Measurements from ENCODE around the gene FPGT.

Gene FPGT

DNA sequence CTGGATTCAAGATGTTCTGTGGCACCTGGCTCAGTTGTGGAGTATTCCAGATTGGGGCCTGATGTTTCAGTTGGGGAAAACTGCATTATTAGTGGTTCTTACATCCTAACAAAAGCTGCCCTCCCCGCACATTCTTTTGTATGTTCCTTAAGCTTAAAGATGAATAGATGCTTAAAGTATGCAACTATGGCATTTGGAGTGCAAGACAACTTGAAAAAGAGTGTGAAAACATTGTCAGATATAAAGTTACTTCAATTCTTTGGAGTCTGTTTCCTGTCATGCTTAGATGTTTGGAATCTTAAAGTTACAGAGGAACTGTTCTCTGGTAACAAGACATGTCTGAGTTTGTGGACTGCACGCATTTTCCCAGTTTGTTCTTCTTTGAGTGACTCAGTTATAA is 7.2 kb downstream of the FPGT start:
- peaks cover 29% of the 10 kb centered on the region for H3K36me3 ChIP-seq (ENCODE audit: low read depth)
- TF ChIP-seq, protein P1, sequence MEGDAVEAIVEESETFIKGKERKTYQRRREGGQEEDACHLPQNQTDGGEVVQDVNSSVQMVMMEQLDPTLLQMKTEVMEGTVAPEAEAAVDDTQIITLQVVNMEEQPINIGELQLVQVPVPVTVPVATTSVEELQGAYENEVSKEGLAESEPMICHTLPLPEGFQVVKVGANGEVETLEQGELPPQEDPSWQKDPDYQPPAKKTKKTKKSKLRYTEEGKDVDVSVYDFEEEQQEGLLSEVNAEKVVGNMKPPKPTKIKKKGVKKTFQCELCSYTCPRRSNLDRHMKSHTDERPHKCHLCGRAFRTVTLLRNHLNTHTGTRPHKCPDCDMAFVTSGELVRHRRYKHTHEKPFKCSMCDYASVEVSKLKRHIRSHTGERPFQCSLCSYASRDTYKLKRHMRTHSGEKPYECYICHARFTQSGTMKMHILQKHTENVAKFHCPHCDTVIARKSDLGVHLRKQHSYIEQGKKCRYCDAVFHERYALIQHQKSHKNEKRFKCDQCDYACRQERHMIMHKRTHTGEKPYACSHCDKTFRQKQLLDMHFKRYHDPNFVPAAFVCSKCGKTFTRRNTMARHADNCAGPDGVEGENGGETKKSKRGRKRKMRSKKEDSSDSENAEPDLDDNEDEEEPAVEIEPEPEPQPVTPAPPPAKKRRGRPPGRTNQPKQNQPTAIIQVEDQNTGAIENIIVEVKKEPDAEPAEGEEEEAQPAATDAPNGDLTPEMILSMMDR (IDR thresholded peaks at IDR 0.05; ENCODE audit: poor library complexity, severe bottlenecking) = no peak
- no peaks in the 10 kb centered on the region for H3K9me3 ChIP-seq (ENCODE audit: severe bottlenecking)
- H3K27ac ChIP-seq (ENCODE audit: poor library complexity, severe bottlenecking) = no peak overlapping the region
- no peaks in the 10 kb centered on the region for H3K4me1 ChIP-seq (ENCODE audit: insufficient read depth, poor library complexity, severe bottlenecking)
- DNase-seq (ENCODE audit: low spot score) = no peak
- no peak overlapping the region for H3K4me3 ChIP-seq (ENCODE audit: severe bottlenecking)
- no peak for ATAC-seq (ENCODE audit: low read depth)
- no peaks in the 10 kb centered on the region for H3K27me3 ChIP-seq (ENCODE audit: insufficient read depth, poor library complexity, severe bottlenecking)

DNA sequence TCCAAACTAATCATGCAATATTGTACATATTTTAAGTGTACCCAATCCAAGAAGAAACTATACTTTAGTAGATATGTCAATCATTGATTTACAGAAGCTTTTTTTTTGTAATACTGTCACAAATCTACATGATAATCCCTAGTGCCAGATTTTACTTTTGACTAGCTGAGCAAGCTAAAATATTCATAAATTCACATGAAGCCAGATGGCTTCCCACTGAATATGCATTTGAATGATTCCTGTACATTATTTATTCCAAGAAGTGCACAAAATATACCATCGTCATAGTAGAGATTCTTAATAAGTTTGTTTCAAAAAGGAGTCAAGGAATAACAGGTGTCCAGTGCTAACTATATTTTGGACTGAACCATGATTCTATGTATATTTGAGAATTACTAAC is 17.2 kb downstream of the FPGT start:
- DNase-seq (ENCODE audit: low spot score) (no peak), ATAC-seq (ENCODE audit: low read depth) (no peak)
- TF ChIP-seq, protein P1 (IDR thresholded peaks at IDR 0.05; ENCODE audit: poor library complexity, severe bottlenecking) = no peak
- H3K27ac ChIP-seq (ENCODE audit: poor library complexity, severe bottlenecking) = no peak overlapping the region
- no peaks in the 10 kb centered on the region for H3K4me1 ChIP-seq (ENCODE audit: insufficient read depth, poor library complexity, severe bottlenecking)
- H3K27me3 ChIP-seq (ENCODE audit: insufficient read depth, poor library complexity, severe bottlenecking) = no peaks in the 10 kb centered on the region
- no peaks in the 10 kb centered on the region for H3K36me3 ChIP-seq (ENCODE audit: low read depth)
- no peak overlapping the region for H3K4me3 ChIP-seq (ENCODE audit: severe bottlenecking)
- H3K9me3 ChIP-seq (ENCODE audit: severe bottlenecking) = no peaks in the 10 kb centered on the region

DNA sequence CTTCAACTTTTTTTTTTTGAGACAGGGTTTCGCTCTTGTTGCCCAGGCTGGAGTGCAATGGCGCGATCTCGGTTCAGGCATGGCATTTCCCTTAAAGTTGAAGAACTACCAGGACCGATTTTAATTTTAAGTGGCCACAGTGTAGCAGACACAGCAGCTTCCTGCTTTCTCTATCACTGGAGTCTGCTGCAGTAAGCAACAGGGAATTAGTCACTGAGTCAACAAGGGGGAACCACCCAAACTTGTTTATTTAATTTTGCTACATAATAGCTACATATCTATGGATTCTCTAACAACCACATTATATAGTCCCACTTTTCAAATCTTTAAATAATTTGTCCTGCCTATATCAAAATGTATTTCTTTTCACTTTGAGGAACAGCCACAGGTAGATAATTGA is 24.7 kb downstream of the FPGT start:
- peak; percentile 63; the same call in 2 of the 3 replicates for ATAC-seq (ENCODE audit: low read depth)
- no peak for DNase-seq (ENCODE audit: low spot score)

DNA sequence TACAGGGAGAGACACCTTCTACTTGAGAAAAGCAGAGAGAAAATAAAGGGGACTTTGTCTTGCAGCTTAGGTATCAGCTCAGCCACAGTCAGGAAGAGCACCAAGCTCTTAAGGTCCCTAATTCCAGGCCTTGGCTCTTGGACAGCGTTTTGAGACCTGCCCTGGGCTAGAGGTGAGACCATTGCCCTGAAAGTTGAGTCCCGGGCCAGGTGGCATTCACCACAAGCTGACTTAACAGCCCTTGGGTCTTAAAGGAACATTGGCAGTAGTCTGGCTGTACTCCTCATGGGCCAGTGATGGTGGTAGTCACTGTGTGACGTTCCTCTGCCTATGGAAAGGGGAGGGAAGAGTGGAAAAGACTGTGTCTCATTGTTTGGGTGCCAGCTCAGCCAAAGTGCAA is 25.4 kb downstream of the FPGT start:
- TF ChIP-seq, protein P1 (IDR thresholded peaks at IDR 0.05; ENCODE audit: poor library complexity, severe bottlenecking) = no peak
- Histone ChIP-seq H3K4me1 (ENCODE audit: insufficient read depth, poor library complexity, severe bottlenecking) (no peaks in the 10 kb centered on the region), H3K27ac (ENCODE audit: poor library complexity, severe bottlenecking) (no peak overlapping the region), H3K9me3 (ENCODE audit: severe bottlenecking) (no peaks in the 10 kb centered on the region), H3K4me3 (ENCODE audit: severe bottlenecking) (no peak overlapping the region), H3K27me3 (ENCODE audit: insufficient read depth, poor library complexity, severe bottlenecking) (no peaks in the 10 kb centered on the region), H3K36me3 (ENCODE audit: low read depth) (no peaks in the 10 kb centered on the region)
- ATAC-seq (ENCODE audit: low read depth) = no peak
- no peak for DNase-seq (ENCODE audit: low spot score)

More for the DNA sequence above, 24.7 kb downstream of the FPGT start:
- TF ChIP-seq, protein P1 (IDR thresholded peaks at IDR 0.05; ENCODE audit: poor library complexity, severe bottlenecking) = no peak
- no peak overlapping the region for H3K27ac ChIP-seq (ENCODE audit: poor library complexity, severe bottlenecking)
- no peaks in the 10 kb centered on the region for H3K36me3 ChIP-seq (ENCODE audit: low read depth)
- H3K4me3 ChIP-seq (ENCODE audit: severe bottlenecking) = no peak overlapping the region
- H3K4me1 ChIP-seq (ENCODE audit: insufficient read depth, poor library complexity, severe bottlenecking) = no peaks in the 10 kb centered on the region
- no peaks in the 10 kb centered on the region for H3K9me3 ChIP-seq (ENCODE audit: severe bottlenecking)
- H3K27me3 ChIP-seq (ENCODE audit: insufficient read depth, poor library complexity, severe bottlenecking) = no peaks in the 10 kb centered on the region

DNA sequence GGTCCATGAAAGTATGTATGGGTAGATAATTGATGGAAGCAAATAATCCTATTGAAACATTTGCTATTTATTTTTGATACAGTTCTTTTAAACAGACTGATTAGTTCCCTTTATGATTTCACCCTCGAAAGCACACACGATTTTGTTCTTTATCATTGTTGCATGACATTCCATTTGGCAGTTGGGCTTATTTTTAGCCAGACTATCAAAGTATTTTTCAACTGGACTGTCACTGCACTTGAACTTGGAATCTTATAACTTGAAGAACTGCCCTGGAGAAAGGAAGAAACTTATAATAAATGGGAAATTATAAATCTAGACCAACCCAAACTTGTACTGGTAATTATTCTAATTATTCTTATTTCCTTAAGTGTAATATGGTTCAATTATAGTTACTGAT is 37.1 kb downstream of the FPGT start, which contains the start of gene TNNI3K:
Gene TNNI3K (plus strand): TSS at position 235 of the 400 bp plus-strand sequence. CDS start 65 bp downstream, at position 300.
- H3K27me3 ChIP-seq (ENCODE audit: insufficient read depth, poor library complexity, severe bottlenecking) = no peaks in the 10 kb centered on the region
- ATAC-seq (ENCODE audit: low read depth) (no peak), DNase-seq (ENCODE audit: low spot score) (no peak)
- TF ChIP-seq, protein P1 (IDR thresholded peaks at IDR 0.05; ENCODE audit: poor library complexity, severe bottlenecking) = no peak
- H3K36me3 ChIP-seq (ENCODE audit: low read depth) = no peaks in the 10 kb centered on the region
- H3K9me3 ChIP-seq (ENCODE audit: severe bottlenecking) = no peaks in the 10 kb centered on the region
- H3K27ac ChIP-seq (ENCODE audit: poor library complexity, severe bottlenecking) = no peak within 1 kb of the TSS
- no peak within 1 kb of the TSS for H3K4me3 ChIP-seq (ENCODE audit: severe bottlenecking)
- H3K4me1 ChIP-seq (ENCODE audit: insufficient read depth, poor library complexity, severe bottlenecking) = no peaks in the 10 kb centered on the region

Data from RWPE2 (cell line).